Progenitor cell of endocrine pancreas (in vitro differentiated cells): ENCODE data around the gene AFF4. TPM values are rescaled to one million over a fixed set of nuclear protein-coding genes. Genes with fewer than 3 reads are reported as not detected.
A peak's percentile ranks its signal among the peaks of the same experiment; 100 is the strongest.
"Not testable (repeated sequence)": the region's sequence is repeated elsewhere in the genome, so short reads cannot be mapped to it uniquely, and the experiment has no call there.

Experiments used
- DNase-seq: peaks from one replicate; pipeline ENCODE4 v3.0.0; 2021; ENCODE audit warnings: low spot score; ENCODE audit not compliant: unreplicated experiment
- H3K27ac Mint-ChIP-seq: 2 replicates; pipeline ENCODE4 v1.8.0; 2021; ENCODE audit warnings: mild to moderate bottlenecking, moderate library complexity, mixed read lengths
- H3K27me3 Mint-ChIP-seq: 2 replicates; pipeline ENCODE4 v1.8.0; 2021; ENCODE audit warnings: mixed read lengths
- H3K36me3 Mint-ChIP-seq: 2 replicates; pipeline ENCODE4 v1.8.0; 2022; ENCODE audit warnings: mixed read lengths; ENCODE audit not compliant: insufficient read depth
- H3K4me1 Mint-ChIP-seq: 2 replicates; pipeline ENCODE4 v1.8.0; 2021; ENCODE audit warnings: low read depth, mixed read lengths
- H3K4me3 Mint-ChIP-seq: 2 replicates; pipeline ENCODE4 v1.8.0; 2021; ENCODE audit warnings: low read depth, mild to moderate bottlenecking, moderate library complexity, mixed read lengths
- H3K9me3 Mint-ChIP-seq: 2 replicates; pipeline ENCODE4 v1.8.0; 2021; ENCODE audit warnings: low read depth, mixed read lengths
- CTCF ChIP-seq: fragments of 200-600 bp; sonication (generic); IDR thresholded peaks from one replicate; pipeline ENCODE4 v1.5.0; 2021; ENCODE audit warnings: antibody characterized with exemption, mild to moderate bottlenecking; ENCODE audit not compliant: unreplicated experiment
- total RNA-seq: library from RNA; stranded (reverse); gene quantifications from 2 replicates; pipeline ENCODE4 v1.2.1, GENCODE V29; 2021

Gene AFF4
- total RNA-seq, 1 donor from 2014 or later, result 91.8 TPM

- Mint-ChIP-seq H3K4me3 (no peak overlapping the region), H3K36me3 (peaks cover 4% of the 10 kb centered on the region), H3K9me3 (peaks cover 11% of the 10 kb centered on the region), H3K27me3 (no peaks in the 10 kb centered on the region), H3K27ac (no peak overlapping the region), H3K4me1 (peaks cover under 1% of the 10 kb centered on the region)
- TF ChIP-seq CTCF, result no peak
- no peak for DNase-seq
Observed at GRCh38 chr5:132976852-132977251, 13.4 kb upstream of the AFF4 start.

DNA sequence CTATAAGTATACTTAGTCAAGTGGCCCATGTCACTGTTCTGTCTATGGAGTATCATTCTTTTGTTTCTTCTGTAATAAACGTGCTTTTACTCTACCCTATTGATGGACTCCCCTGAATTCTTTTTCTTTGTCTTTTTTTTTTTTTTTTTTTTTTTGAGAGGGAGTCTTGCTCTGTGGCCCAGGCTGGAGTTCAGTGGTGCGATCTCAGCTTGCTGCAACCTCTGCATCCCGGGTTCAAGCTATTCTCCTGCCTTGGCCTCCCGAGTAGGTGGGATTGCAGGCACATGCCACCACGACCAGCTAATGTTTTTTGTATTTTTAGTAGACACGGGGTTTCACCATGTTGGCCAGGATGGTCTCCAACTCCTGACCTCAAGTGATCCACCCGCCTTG lies 9.0 kb upstream of the AFF4 start:
- DNase-seq, H3K27ac Mint-ChIP-seq, H3K36me3 Mint-ChIP-seq, H3K4me3 Mint-ChIP-seq, H3K9me3 Mint-ChIP-seq, H3K4me1 Mint-ChIP-seq, H3K27me3 Mint-ChIP-seq: not testable (repeated sequence)

DNA sequence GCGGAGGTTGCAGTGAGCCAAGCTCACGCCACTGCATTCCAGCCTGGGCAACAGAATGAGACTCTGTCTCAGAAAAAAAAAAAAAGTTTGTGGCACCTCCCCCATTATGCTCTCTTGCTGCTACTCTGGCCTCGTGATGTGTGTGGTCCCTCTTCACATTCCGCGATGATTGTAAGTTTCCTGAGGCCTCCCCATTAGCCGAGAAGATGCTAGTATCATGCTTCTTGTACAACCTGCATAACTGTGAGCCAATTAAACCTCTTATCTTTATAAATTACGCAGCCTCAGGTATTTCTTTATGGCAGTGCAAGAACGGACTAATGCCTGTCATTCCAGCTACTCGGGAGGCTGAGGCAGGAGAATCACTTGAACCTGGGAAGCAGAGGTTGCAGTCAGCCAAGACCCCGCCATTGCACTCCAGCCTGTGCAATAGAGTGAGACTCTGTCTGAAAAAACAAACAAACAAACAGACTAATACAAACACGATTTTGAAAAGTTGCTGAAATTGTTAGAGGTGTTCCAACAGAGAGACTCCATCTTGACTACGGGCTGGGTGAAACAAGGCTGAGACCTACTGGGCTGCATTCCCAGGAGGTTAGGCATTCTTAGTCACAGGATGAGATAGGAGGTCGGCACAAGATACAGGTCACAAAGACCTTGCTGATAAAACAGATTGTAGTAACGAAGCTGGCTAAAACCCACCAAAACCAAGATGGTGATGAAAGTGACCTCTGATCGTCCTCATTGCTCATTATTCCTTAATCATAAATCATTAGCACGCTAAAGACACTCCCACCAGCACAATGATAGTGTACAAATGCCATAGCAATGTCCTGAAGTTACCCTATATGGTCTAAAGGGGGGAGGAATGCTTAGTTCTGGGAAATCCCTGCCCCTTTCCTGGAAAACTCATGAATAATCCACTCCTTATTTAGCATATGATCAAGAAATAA lies 8.3 kb upstream of the AFF4 start:
- Mint-ChIP-seq H3K36me3 (peaks cover under 1% of the 10 kb centered on the region), H3K4me3 (no peak overlapping the region), H3K27ac (no peak overlapping the region), H3K4me1 (peaks cover 1% of the 10 kb centered on the region), H3K27me3 (no peaks in the 10 kb centered on the region), H3K9me3 (peaks cover 3% of the 10 kb centered on the region)
- TF ChIP-seq CTCF, result no peak
- no peak for DNase-seq

GRCh38 chr5:132965120-132965519 lies 1.7 kb upstream of the AFF4 start:
- Mint-ChIP-seq H3K36me3 (no peaks in the 10 kb centered on the region), H3K9me3 (no peaks in the 10 kb centered on the region), H3K27me3 (no peaks in the 10 kb centered on the region), H3K4me3 (no peak overlapping the region), H3K4me1 (peaks cover 11% of the 10 kb centered on the region), H3K27ac (no peak overlapping the region)
- DNase-seq, result no peak
- TF ChIP-seq CTCF, result no peak

DNA sequence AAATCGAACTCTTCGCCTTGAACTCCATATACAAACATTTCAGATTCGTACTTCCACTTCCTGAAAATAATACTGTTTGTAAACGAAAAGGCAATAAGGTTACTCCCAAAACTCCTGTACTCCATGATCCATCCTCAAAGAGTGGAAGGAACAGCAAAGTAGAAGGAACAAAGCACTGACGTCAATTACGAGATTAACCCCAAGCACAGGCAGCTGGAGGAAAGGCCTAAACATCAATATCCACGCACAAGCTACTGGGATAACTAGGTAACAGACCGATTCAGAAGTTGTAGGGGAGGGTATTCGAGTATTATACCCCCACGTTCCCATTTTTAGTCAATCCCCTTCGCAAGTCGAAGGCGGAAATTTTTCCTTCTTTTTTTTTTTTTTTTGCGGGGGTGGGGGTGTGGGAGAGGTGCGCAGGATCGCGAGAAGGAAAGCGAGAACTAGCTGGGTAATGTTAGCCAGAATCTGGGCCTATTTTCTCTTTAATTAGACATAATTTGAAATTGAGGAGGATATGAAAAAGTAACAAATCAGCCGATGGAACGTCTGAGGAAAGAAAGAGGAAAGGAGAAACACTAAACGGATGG lies 909 bp downstream of the AFF4 start:
- Mint-ChIP-seq H3K27me3 (no peaks in the 10 kb centered on the region), H3K4me1 (peaks cover 15% of the 10 kb centered on the region)

More for the DNA sequence above, 909 bp downstream of the AFF4 start:
- TF ChIP-seq CTCF, result no peak
- DNase-seq, result no peak
- Mint-ChIP-seq H3K9me3 (no peaks in the 10 kb centered on the region), H3K36me3 (peaks cover 2% of the 10 kb centered on the region), H3K27ac (peak overlapping the region; percentile 100), H3K4me3 (peak overlapping the region; percentile 99)
